ENCODE data around the gene A3GALT2. TPM values are rescaled to one million over a fixed set of nuclear protein-coding genes. Genes with fewer than 3 reads are reported as not detected.

The A3GALT2 gene
- total and polyA plus RNA-seq, 9 of the 15 experiments (the other 6 are each of a cell fraction or from before 2014, with no cell fraction given): not detected

- peaks cover 37% of the 10 kb centered on the region for H3K79me2 ChIP-seq (ENCODE audit: control insufficient read depth, insufficient read depth, low read length)
- ATAC-seq: peak; percentile 47
- no peak for DNase-seq (ENCODE audit: extremely low read depth in 1 of 4, low spot score in 3 of 4)
- H3K36me3 ChIP-seq (ENCODE audit: control insufficient read depth, insufficient read depth, low read length): peaks cover 36% of the 10 kb centered on the region
- peaks cover 8 to 17% of the 10 kb centered on the region in 2 experiments; a peak in 4 of 5 replicates for H3K4me1 ChIP-seq (replicated peaks in 1 of 2; ENCODE audit: control insufficient read depth in 2 of 2, insufficient read depth in 2 of 2, low read length in 2 of 2)
- peaks cover 13% of the 10 kb centered on the region for H3K9me1 ChIP-seq (ENCODE audit: control insufficient read depth, insufficient read depth, low read length)
- no TSS peak for BruUV-seq (replicated peaks)
- 0 out of 2 replicates have a peak overlapping the region, but pooled peaks have one; percentile 4 for H3K4me2 ChIP-seq (ENCODE audit: insufficient read depth, low read length)
- 90% methylated on average over 2 of the region's 2 CpGs for WGBS (ENCODE audit: insufficient coverage, low coverage, missing lambda C conversion rate)
- H3K27ac ChIP-seq (ENCODE audit: extremely low read depth, low read depth, low read length): no peak overlapping the region
- H3K27me3 ChIP-seq (ENCODE audit: control insufficient read depth in 2 of 2, insufficient read depth in 2 of 2, low read length in 2 of 2): no peaks in the 10 kb centered on the region
- ChIA-PET CTCF (ENCODE audit: low intra/inter-chr PET ratio) (interaction anchor here (0.6 kb wide), 1 partner anchor 52 kb away, joined by 3 read pairs; no protein-coding TSS in a partner anchor), POLR2A (interaction anchor here (0.6 to 2.2 kb wide), 10 partner anchors 8 to 773 kb away, joined by 3 to 13 read pairs (median 4); no protein-coding TSS in a partner anchor)
- no peak overlapping the region for H2AFZ ChIP-seq (ENCODE audit: low read depth, low read length)
- peaks cover 40% of the 10 kb centered on the region for H4K20me1 ChIP-seq (replicated peaks; ENCODE audit: control insufficient read depth, insufficient read depth, low read length)
- no peak for FAIRE-seq
- intact Hi-C loops (cut with micrococcal nuclease): no loop called here
- no peaks in the 10 kb centered on the region for H3K9me3 ChIP-seq (replicated peaks; ENCODE audit: control insufficient read depth, insufficient read depth, low read depth, low read length)
- no peak overlapping the region for H3K9ac ChIP-seq (ENCODE audit: insufficient read depth in 1 of 2, low read depth in 2 of 2, low read length in 2 of 2)
- in situ Hi-C loops (cut with MboI): no loop called here
- TF ChIP-seq CTCF (IDR thresholded peaks at IDR 0.05 in 2 of 3, conservative IDR thresholded peaks at IDR 0.05 in 1 of 3; ENCODE audit: insufficient read depth in 2 of 3, low read depth in 1 of 3, low read length in 3 of 3) (0 out of 6 replicates have a peak, but pooled peaks of 2 of the 3 experiments have one; percentile 6 to 27), FOSL1 (tag; conservative IDR thresholded peaks at IDR 0.05) (no peak)
- H3K4me3 ChIP-seq: no peak overlapping the region
These were observed 18.5 kb upstream of the A3GALT2 start for GRCh38 chr1:33339413-33339812.
